A673 (cell line): ENCODE measurements around the gene FMN2.

ENCODE experiments used
- CTCF ChIP-seq: fragments of 300-800, 200-600 bp; sonication (generic); conservative IDR thresholded peaks from 2 replicates; pipeline ENCODE4 v1.5.1; 2017; ENCODE audit warnings: low read depth, mild to moderate bottlenecking, antibody characterized with exemption, low read length, moderate library complexity, mixed read lengths
- EZH2 ChIP-seq: fragments of 200-600 bp; sonication (generic); IDR thresholded peaks from 2 replicates; pipeline ENCODE4 v1.6.1; 2017; ENCODE audit warnings: borderline replicate concordance, low read depth, mild to moderate bottlenecking, mixed read lengths, antibody characterized with exemption, low read length; ENCODE audit not compliant: poor library complexity, severe bottlenecking

GRCh38 chr1:240241278-240241677, 149.6 kb downstream of the FMN2 start:
- TF ChIP-seq CTCF: no peak
- no peak for TF ChIP-seq EZH2
